ENCODE results near the gene ARHGAP40.

GRCh38 chr20:38579219-38579910 is 22.2 kb upstream of the ARHGAP40 start:
- TF ChIP-seq CTCF (IDR thresholded peaks at IDR 0.05) (no peak), SIN3A (IDR thresholded peaks at IDR 0.05; ENCODE audit: borderline replicate concordance, insufficient read depth, low read depth, low read length) (no peak)
